Measurements from ENCODE around the gene CIRBP.

DNA sequence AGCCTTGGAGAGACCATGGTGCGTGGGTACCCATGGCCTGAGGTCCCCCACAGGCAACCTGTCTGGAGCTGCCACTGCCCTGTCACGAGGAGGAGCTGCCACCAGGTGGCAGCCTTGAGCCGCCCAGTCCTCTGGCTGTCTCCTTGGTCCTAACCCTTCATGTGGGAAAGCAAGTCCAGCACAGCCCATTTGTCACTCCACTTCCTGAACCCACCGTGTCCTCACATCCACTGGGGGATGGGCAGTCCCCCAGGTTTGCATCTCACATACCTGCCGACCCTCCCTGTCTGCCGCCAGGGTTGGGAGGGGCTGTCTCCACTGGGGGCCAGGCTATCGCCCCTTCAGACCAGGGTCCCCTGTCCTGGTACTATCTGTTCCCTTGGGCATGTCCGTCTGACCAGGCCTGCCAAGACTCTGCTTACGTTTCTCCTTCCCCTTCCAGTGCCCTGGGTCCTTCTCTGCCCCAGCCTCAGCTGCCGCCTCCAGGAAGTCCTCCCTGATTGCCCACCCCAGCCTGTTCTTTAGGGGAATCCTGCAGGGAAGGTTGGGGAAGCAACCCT, 10.7 kb downstream of the CIRBP start:
- TF ChIP-seq, protein P1, sequence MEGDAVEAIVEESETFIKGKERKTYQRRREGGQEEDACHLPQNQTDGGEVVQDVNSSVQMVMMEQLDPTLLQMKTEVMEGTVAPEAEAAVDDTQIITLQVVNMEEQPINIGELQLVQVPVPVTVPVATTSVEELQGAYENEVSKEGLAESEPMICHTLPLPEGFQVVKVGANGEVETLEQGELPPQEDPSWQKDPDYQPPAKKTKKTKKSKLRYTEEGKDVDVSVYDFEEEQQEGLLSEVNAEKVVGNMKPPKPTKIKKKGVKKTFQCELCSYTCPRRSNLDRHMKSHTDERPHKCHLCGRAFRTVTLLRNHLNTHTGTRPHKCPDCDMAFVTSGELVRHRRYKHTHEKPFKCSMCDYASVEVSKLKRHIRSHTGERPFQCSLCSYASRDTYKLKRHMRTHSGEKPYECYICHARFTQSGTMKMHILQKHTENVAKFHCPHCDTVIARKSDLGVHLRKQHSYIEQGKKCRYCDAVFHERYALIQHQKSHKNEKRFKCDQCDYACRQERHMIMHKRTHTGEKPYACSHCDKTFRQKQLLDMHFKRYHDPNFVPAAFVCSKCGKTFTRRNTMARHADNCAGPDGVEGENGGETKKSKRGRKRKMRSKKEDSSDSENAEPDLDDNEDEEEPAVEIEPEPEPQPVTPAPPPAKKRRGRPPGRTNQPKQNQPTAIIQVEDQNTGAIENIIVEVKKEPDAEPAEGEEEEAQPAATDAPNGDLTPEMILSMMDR (IDR thresholded peaks at IDR 0.05; ENCODE audit: low read depth, low read length, missing input control), result peak; percentile 94
- TF ChIP-seq, protein P2, sequence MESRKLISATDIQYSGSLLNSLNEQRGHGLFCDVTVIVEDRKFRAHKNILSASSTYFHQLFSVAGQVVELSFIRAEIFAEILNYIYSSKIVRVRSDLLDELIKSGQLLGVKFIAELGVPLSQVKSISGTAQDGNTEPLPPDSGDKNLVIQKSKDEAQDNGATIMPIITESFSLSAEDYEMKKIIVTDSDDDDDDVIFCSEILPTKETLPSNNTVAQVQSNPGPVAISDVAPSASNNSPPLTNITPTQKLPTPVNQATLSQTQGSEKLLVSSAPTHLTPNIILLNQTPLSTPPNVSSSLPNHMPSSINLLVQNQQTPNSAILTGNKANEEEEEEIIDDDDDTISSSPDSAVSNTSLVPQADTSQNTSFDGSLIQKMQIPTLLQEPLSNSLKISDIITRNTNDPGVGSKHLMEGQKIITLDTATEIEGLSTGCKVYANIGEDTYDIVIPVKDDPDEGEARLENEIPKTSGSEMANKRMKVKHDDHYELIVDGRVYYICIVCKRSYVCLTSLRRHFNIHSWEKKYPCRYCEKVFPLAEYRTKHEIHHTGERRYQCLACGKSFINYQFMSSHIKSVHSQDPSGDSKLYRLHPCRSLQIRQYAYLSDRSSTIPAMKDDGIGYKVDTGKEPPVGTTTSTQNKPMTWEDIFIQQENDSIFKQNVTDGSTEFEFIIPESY (IDR thresholded peaks at IDR 0.05), result no peak
- no peak for TF ChIP-seq YY1 (IDR thresholded peaks at IDR 0.05)
- no peak for TF ChIP-seq TAF1 (conservative IDR thresholded peaks at IDR 0.05)
- TF ChIP-seq SP1 (IDR thresholded peaks at IDR 0.05), result no peak
- TF ChIP-seq FOXA1 (IDR thresholded peaks at IDR 0.05), result no peak
- TF ChIP-seq, protein P3, sequence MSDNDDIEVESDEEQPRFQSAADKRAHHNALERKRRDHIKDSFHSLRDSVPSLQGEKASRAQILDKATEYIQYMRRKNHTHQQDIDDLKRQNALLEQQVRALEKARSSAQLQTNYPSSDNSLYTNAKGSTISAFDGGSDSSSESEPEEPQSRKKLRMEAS (IDR thresholded peaks at IDR 0.05), result no peak

Data from liver (tissue), 3 donors.